GM19240 (cell line): ENCODE results near the gene CYP26C1.

Experiments
- DNase-seq: peaks from one replicate; pipeline ENCODE4 v3.0.0; 2011; ENCODE audit warnings: low spot score; ENCODE audit not compliant: insufficient read length

Gene CYP26C1

GRCh38 chr10:93063977-93064660 is 3.5 kb downstream of the CYP26C1 start:
- DNase-seq = no peak

GRCh38 chr10:93064874-93065660 is 4.5 kb downstream of the CYP26C1 start:
- no peak for DNase-seq

DNA sequence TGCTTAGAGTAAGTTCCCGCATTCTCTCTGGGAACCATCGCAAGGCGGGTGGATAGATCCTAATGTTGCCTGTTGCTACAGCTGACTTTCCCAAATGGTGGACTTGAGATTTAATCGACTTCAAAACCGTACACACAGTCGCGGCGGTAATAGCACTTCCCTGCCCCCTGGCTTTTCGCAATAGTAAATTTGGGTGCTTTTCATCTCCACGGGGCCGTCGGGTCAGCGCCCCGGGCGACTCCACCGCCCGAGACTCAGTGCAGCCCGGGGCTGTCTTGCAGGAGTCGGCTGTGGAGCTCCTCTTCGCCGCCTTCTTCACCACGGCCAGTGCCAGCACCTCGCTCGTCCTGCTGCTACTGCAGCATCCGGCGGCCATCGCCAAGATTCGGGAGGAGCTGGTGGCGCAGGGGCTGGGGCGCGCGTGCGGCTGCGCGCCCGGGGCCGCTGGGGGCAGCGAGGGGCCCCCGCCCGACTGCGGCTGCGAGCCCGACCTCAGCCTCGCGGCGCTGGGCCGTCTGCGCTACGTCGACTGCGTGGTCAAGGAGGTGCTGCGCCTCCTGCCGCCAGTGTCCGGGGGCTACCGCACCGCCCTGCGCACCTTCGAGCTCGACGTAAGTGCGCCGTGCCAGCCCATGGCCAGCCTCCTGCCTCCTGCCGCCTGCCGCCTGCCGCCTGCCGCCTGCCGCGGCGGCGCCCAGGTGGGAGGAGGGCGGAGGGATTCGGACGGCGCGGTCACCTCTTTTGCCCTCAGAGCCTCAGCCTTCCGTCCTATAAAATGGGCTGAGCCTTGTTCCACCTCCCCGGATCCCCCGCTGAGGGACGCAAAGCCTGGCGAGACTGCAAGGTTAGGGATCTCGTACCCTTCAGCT is 5.3 kb downstream of the CYP26C1 start:
- DNase-seq = no peak

DNA sequence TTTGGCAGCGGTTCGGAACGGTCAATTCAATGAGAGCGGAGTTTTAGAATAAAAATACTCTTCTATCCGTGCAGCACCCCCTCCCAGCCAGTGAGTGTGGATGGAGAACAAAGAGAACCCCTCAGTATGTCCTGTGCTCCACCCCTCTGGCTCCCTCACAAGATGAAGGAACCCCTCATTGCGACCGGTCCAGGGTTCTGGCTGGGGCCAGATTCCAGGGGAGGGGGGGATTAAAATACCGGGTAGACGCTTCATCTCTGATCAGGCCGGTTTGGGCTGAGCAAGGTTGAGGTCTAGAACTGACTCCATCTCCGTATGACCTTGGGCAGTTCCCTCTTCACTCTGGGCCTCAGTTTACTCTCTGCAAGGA is 5.9 kb downstream of the CYP26C1 start:
- DNase-seq = no peak

DNA sequence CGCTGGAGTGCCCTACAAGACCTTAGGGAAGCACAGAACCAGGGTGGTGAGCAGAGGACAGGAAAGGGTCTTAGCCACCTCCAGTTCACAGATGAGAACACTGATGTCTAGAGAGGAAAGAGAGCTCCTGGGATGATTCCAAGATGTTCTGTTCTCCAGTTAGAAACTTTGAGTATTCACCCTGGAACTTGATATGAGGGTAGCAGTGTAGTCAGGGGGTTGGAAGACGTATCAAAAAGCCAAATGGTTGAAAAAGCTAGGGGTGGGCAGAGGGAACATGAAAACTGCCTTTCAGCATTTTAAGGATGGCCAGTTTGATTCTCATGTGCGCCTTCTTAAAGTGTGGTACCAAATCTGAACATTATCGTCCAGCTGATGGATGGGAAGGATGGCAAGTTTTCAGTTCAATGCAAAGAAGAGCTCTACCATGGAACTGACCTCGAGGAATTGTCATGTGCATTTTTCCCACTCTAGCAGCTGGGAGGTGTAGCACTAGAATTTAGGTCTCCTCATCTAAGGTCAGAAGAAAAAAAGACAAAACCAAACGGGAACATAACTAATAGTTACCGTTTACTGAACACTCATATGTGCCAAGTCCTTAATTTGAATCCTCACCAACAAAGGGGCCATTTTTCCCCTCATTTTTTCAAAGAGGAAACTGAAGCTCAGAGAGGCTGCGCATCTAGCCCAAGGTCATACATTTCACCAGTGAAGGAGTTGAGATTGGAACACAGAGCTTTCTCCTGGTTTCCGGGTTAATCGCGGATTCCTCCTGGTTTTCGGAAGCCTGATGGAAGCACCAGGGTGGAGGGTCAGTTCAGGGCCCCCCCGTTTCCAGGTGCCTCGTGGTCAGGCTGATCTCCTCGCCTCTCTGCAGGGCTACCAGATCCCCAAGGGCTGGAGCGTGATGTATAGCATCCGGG is 7.1 kb downstream of the CYP26C1 start:
- DNase-seq = no peak

DNA sequence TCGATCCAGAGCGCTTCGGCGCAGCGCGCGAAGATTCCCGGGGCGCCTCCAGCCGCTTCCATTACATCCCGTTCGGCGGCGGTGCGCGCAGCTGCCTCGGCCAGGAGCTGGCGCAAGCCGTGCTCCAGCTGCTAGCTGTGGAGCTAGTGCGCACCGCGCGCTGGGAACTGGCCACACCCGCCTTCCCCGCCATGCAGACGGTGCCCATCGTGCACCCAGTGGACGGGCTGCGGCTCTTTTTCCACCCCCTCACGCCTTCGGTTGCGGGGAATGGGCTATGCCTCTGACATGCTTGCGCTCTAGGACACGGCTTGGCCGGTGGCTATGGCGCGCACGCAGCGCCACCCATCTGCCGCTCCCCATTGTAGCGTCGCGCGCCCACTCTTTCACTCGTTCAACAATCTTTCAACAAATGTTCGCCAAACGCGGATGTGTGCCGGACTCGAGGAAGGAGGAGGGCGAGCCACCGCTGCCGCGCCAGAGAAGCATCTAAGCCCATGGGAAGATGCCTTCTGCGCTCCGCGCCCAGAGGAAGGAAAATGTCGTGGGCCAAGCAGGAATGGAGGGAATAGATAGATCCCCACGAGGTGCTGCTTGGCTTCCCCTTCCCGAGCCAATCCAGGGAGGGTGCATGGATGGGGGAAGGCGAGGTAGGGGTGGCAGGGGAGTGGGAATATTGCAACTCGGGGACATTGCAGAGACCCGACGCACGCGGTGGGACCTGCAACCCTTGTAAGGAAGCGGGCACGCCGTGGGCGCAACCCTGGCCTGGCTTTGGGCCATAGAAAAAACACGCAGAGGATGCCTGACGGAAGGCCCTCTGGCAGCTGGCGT is 8.0 kb downstream of the CYP26C1 start:
- no peak for DNase-seq

GRCh38 chr10:93069245-93069561 is 8.6 kb downstream of the CYP26C1 start:
- DNase-seq = no peak

DNA sequence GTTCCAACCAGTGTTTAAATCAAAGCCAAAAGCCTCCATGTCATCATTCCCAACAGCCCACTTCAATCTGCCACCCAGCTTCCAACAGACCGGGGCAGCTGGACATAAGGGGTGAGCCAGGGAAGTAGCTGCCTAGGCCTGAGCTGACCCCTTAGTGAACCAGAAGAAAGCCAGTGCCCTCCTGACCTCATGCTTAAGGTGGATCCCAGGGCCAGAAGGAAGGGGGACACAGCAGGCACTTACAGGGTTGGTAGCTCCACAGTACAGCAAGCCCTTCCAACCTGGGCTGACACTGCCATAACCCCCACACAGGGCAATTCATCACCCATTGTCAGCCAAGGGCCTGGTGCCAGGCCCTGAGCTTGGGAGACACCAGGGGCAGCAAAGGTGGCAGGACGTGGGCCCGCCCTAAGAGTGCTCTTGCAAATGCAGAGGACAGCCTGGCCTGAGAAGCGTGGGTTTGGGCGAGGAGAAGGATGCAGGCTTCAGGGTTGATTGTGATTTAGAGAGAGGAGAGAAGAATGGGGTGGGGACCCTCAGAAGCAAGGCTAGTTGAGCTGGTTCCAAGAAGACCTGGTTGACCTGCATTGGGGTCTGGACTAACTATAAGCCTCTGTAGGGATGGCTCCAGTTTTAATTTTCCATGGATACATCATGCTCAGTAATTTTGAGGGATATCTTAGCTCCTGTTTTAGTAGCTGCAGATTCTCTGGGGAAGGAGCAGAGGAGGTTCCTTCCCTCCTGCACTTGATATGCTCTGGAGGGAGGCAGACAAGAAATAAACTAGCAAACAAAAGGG is 10.0 kb downstream of the CYP26C1 start:
- no peak for DNase-seq

DNA sequence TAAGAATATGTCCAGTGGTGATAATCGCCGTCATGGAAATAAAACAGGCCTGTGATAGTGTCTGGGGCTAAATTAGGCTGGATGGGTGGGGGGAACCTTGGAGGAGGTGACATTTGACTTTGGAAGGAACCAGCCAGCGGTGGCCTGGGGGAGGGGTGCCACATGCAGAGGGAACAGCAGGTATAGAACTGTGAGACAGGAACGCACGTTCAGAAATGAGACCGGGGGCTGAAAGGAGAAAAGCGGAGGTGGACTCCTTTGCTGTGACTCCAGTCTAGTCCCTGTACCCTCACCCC is 10.5 kb downstream of the CYP26C1 start:
- no peak for DNase-seq

- DNase-seq = no peak
Observed at GRCh38 chr10:93071674-93072224, 11.2 kb downstream of the CYP26C1 start.

- DNase-seq = no peak
Observed at GRCh38 chr10:93072225-93072712, 11.7 kb downstream of the CYP26C1 start.

DNA sequence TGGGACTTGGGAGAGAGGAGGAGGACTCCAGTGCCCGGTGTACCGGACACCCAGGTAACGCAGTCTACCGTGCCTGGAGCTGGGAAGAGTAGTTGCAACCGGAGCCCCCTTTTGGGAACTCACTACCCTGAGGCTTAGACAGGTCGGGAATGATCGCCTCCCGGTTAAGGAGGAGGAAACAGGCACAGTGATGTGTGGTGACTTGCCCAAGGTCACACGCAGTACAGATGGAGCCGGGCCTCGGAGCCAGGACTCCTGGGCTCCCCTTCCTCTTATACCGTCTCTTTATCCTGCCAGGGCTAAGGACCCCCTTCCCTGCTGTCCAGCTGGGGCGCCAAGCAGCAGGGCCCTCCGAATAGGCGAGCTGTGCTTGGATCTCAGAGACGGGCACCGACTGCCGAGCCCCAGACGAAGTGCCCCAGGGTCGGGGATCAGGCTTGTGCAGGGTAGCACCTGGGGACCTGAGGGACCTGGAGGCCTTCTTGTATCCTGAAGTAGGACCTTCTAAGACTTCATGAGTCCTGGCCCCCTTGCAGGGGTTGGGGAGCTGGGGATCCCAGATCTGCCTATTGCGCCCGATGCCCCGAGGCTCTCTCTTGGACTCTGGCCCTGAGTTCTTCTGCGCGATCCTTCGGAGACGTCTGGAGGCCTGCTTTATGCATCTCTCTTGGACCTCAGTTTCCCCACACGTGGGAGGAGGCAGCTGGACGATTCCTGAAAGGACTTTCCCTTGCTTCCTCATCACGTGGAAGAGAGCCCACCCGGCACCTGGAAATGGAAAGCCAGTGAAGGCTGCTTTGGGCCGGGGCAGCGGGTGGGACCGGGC is 12.3 kb downstream of the CYP26C1 start:
- DNase-seq = no peak

- DNase-seq = no peak
Observed at GRCh38 chr10:93073539-93074146, 13.0 kb downstream of the CYP26C1 start, which contains the start of gene CYP26A1. CYP26A1 (plus strand) TSS chr10:93073893; CDS start chr10:93073935, 42 bp downstream.

DNA sequence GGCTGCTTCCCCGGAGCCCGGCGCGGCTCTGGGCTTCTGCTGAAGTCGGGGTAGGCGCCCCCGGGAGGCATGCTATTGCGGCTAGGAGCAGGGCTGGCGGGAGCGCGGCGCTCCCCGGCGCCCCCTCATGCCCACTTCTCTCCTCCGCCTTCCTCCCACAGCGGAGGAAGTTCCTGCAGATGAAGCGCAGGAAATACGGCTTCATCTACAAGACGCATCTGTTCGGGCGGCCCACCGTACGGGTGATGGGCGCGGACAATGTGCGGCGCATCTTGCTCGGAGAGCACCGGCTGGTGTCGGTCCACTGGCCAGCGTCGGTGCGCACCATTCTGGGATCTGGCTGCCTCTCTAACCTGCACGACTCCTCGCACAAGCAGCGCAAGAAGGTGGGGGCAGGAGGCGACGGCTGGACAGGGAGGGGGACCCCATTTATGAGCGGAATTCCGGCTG is 13.6 kb downstream of the CYP26C1 start:
- no peak for DNase-seq

DNA sequence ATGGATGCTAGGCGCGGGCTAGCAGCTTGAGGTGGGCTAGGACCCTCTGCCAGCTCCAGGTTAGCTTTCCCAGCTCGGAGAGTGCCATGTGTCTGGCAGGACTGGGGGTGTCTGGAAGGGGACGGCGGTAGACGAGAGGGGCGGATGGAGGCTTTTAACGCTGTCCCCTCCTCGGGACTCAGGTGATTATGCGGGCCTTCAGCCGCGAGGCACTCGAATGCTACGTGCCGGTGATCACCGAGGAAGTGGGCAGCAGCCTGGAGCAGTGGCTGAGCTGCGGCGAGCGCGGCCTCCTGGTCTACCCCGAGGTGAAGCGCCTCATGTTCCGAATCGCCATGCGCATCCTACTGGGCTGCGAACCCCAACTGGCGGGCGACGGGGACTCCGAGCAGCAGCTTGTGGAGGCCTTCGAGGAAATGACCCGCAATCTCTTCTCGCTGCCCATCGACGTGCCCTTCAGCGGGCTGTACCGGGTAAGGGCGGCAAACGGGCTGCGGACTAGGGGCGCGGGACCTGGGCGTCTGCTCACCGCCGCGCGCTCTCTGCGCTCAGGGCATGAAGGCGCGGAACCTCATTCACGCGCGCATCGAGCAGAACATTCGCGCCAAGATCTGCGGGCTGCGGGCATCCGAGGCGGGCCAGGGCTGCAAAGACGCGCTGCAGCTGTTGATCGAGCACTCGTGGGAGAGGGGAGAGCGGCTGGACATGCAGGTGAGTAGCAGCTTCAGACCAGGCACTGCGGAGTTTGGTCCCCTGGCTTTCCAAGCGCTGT is 14.2 kb downstream of the CYP26C1 start:
- DNase-seq = no peak

GRCh38 chr10:93075369-93076221 is 15.0 kb downstream of the CYP26C1 start:
- DNase-seq = no peak
